K562 (cell line): Measurements from ENCODE around the gene SCG5. TPM values are rescaled to one million over a fixed set of nuclear protein-coding genes. Genes with fewer than 3 reads are reported as not detected.
A peak's percentile ranks its signal among the peaks of the same experiment; 100 is the strongest.

Source experiments
- VEZF1 ChIP-seq: fragments of 200-800 bp; sonication (Bioruptor generic); IDR thresholded peaks from 2 replicates; pipeline ENCODE4 v1.6.1; 2017; ENCODE audit warnings: missing genetic modification characterization, missing compliant biosample characterization
- polyA plus RNA-seq, 8 experiments: library from polyadenylated mRNA; depleted of rRNA in 4 of 8; stranded (reverse) in 5 of 8; unstranded in 3 of 8; fragments of >200 nt; fragmentation: Nextera tagmentation in 2 of 8; fragmentation: Illumina TruSeq in 1 of 8; extraction: Ambion mirVana in 2 of 8; extraction: Trizol in 1 of 8; gene quantifications; 2 replicates each; pipeline versions ENCODE4 v1.2.1 to v1.2.3, GENCODE V29; 2011 to 2014; ENCODE audit warnings: inconsistent platforms in 1 of 8, missing spikeins in 1 of 8
- total RNA-seq, 7 experiments: library from RNA; depleted of rRNA in 6 of 7; stranded (reverse); fragments of >200 nt in 6 of 7; fragmentation: Illumina TruSeq in 2 of 7; extraction: Trizol in 2 of 7; gene quantifications; 2 replicates each; pipeline versions ENCODE4 v1.2.1 to v1.2.3, GENCODE V29; 2011 to 2021; ENCODE audit warnings: low replicate concordance in 1 of 7
- TF ChIP-seq, protein P1 (sequence below): fragments of 450-650 bp; IDR thresholded peaks from 2 replicates; pipeline ENCODE4 v1.6.1; 2016; ENCODE audit warnings: low read depth

The SCG5 gene
- total and polyA plus RNA-seq, 9 of the 15 experiments (the other 6 are each of a cell fraction or from before 2014, with no cell fraction given) = 0.06 to 0.76 (median 0.28) TPM; not detected in 2

DNA sequence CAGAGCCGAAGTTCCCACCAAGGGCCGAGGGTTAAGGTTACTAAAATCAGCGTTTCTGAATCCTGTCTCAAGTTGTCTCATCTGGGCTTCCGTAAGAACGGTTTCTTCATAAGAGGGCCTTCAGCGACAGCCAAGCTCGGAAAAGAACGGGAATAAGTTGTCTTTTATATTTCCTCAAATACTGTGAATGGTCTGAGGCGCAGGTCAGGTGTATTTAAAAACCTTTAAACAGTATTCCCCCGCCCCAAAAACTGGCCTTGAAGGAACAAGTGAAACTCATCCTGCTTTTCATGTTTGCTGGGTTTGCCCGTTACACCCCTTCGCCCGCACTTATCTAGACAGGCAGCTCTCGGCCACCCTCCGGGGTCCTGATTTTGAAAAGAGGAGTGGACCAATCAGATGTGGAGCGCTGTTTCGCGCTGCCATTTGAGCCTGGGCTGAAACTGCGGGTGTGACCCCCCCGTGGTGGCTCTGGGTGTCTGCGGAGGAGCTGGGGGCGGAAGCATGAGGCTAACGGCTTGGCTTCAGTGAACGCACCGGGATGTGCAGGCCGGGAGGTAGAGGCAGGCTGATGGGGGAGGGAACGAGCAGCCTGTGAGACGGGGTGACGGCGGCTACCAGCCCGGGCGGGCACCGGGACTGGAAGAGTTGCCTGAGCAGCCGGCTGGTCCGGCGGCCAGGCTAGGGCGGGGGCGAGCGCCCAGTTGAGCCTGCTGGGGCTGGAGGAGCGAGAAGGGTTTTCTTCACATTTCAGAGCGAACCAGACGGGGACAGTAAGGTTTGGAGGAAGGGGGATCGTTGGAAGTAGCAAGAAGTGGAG lies 26.2 kb upstream of the SCG5 start, which contains the start of gene ARHGAP11A (continued):
- TF ChIP-seq, protein P1, sequence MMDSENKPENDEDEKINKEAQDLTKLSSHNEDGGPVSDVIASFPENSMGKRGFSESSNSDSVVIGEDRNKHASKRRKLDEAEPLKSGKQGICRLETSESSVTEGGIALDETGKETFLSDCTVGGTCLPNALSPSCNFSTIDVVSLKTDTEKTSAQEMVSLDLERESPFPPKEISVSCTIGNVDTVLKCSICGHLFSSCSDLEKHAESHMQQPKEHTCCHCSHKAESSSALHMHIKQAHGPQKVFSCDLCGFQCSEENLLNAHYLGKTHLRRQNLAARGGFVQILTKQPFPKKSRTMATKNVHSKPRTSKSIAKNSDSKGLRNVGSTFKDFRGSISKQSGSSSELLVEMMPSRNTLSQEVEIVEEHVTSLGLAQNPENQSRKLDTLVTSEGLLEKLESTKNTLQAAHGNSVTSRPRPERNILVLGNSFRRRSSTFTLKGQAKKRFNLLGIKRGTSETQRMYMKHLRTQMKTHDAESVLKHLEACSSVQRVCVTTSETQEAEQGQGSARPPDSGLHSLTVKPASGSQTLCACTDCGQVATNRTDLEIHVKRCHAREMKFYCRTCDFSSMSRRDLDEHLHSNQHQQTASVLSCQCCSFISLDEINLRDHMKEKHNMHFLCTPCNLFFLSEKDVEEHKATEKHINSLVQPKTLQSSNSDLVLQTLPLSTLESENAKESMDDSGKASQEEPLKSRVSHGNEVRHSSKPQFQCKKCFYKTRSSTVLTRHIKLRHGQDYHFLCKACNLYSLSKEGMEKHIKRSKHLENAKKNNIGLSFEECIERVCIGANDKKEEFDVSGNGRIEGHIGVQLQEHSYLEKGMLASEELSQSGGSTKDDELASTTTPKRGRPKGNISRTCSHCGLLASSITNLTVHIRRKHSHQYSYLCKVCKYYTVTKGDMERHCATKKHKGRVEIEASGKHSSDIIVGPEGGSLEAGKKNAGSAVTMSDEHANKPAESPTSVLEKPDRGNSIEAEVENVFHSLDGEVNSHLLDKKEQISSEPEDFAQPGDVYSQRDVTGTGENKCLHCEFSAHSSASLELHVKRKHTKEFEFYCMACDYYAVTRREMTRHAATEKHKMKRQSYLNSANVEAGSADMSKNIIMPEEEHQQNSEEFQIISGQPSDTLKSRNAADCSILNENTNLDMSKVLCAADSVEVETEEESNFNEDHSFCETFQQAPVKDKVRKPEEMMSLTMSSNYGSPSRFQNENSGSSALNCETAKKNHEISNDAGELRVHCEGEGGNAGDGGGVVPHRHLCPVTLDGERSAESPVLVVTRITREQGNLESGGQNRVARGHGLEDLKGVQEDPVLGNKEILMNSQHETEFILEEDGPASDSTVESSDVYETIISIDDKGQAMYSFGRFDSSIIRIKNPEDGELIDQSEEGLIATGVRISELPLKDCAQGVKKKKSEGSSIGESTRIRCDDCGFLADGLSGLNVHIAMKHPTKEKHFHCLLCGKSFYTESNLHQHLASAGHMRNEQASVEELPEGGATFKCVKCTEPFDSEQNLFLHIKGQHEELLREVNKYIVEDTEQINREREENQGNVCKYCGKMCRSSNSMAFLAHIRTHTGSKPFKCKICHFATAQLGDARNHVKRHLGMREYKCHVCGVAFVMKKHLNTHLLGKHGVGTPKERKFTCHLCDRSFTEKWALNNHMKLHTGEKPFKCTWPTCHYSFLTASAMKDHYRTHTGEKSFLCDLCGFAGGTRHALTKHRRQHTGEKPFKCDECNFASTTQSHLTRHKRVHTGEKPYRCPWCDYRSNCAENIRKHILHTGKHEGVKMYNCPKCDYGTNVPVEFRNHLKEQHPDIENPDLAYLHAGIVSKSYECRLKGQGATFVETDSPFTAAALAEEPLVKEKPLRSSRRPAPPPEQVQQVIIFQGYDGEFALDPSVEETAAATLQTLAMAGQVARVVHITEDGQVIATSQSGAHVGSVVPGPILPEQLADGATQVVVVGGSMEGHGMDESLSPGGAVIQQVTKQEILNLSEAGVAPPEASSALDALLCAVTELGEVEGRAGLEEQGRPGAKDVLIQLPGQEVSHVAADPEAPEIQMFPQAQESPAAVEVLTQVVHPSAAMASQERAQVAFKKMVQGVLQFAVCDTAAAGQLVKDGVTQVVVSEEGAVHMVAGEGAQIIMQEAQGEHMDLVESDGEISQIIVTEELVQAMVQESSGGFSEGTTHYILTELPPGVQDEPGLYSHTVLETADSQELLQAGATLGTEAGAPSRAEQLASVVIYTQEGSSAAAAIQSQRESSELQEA = peak; percentile 89
- peak; percentile 82 for TF ChIP-seq VEZF1 (CRISPR knock-in tag)
